HepG2 (cell line): ENCODE results near the gene PLRG1. TPM values are rescaled to one million over a fixed set of nuclear protein-coding genes. Genes with fewer than 3 reads are reported as not detected.

Experiments used
- HOXA3 ChIP-seq: sonication (generic); formaldehyde crosslinking; IDR thresholded peaks from 2 replicates; pipeline ENCODE4 v1.5.0; 2020; ENCODE audit warnings: missing genetic modification reagents
- JDP2 ChIP-seq: sonication (generic); formaldehyde crosslinking; IDR thresholded peaks from 2 replicates; pipeline ENCODE4 v1.8.1; 2022; ENCODE audit warnings: missing genetic modification reagents, borderline replicate concordance
- NFATC3 ChIP-seq: sonication (generic); formaldehyde crosslinking; IDR thresholded peaks from 2 replicates; pipeline ENCODE4 v1.5.1; 2020; ENCODE audit warnings: mild to moderate bottlenecking, missing genetic modification reagents
- NFE2L2 ChIP-seq: fragments of 150-350 bp; IDR thresholded peaks from 2 replicates; pipeline ENCODE4 v1.6.1; 2014; ENCODE audit warnings: low read length
- ZFAT ChIP-seq: sonication (generic); formaldehyde crosslinking; conservative IDR thresholded peaks from 2 replicates; pipeline ENCODE4 v1.8.1; 2023; ENCODE audit warnings: missing genetic modification reagents, inconsistent platforms
- ZMYM2 ChIP-seq: sonication (generic); formaldehyde crosslinking; IDR thresholded peaks from 2 replicates; pipeline ENCODE4 v1.8.0; 2022; ENCODE audit warnings: mild to moderate bottlenecking, missing genetic modification reagents
- ZNF30 ChIP-seq: sonication (generic); formaldehyde crosslinking; IDR thresholded peaks from 2 replicates; pipeline ENCODE4 v1.5.0; 2020; ENCODE audit warnings: mild to moderate bottlenecking, missing genetic modification reagents
- ZNF746 ChIP-seq: sonication (generic); formaldehyde crosslinking; IDR thresholded peaks from 2 replicates; pipeline ENCODE4 v1.8.0; 2022; ENCODE audit warnings: mild to moderate bottlenecking, missing genetic modification reagents
- polyA plus RNA-seq, 8 experiments: library from polyadenylated mRNA; depleted of rRNA in 3 of 8; stranded (reverse) in 7 of 8; unstranded in 1 of 8; fragments of >200 nt; fragmentation: Illumina TruSeq in 4 of 8; extraction: Trizol in 4 of 8; gene quantifications; 2 replicates each; pipeline versions ENCODE4 v1.2.1 to v1.2.3, GENCODE V29; 2011 to 2016; ENCODE audit warnings: low read depth in 4 of 8, missing spikeins in 1 of 8, mixed read lengths in 1 of 8; ENCODE audit not compliant: insufficient read depth in 1 of 8
- total RNA-seq, 5 experiments: library from RNA; depleted of rRNA; stranded (reverse); fragments of >200 nt; fragmentation: Illumina TruSeq; extraction: Trizol; gene quantifications; 2 replicates each; pipeline ENCODE4 v1.2.3, GENCODE V29; 2016; ENCODE audit warnings: low read depth in 1 of 5
- TF ChIP-seq, protein P1 (sequence below): sonication (generic); formaldehyde crosslinking; IDR thresholded peaks from 2 replicates; pipeline ENCODE4 v1.8.1; 2022; ENCODE audit warnings: low read depth, mild to moderate bottlenecking, missing genetic modification reagents
- TF ChIP-seq, protein P2 (sequence below): sonication (generic); formaldehyde crosslinking; IDR thresholded peaks from 2 replicates; pipeline ENCODE4 v1.9.0; 2021; ENCODE audit warnings: mild to moderate bottlenecking, missing genetic modification reagents

Gene PLRG1
- total and polyA plus RNA-seq, 2 of the 13 experiments (the other 11 are each of a cell fraction or from before 2014, with no cell fraction given): 77.3 to 110 TPM

- TF ChIP-seq, protein P1, sequence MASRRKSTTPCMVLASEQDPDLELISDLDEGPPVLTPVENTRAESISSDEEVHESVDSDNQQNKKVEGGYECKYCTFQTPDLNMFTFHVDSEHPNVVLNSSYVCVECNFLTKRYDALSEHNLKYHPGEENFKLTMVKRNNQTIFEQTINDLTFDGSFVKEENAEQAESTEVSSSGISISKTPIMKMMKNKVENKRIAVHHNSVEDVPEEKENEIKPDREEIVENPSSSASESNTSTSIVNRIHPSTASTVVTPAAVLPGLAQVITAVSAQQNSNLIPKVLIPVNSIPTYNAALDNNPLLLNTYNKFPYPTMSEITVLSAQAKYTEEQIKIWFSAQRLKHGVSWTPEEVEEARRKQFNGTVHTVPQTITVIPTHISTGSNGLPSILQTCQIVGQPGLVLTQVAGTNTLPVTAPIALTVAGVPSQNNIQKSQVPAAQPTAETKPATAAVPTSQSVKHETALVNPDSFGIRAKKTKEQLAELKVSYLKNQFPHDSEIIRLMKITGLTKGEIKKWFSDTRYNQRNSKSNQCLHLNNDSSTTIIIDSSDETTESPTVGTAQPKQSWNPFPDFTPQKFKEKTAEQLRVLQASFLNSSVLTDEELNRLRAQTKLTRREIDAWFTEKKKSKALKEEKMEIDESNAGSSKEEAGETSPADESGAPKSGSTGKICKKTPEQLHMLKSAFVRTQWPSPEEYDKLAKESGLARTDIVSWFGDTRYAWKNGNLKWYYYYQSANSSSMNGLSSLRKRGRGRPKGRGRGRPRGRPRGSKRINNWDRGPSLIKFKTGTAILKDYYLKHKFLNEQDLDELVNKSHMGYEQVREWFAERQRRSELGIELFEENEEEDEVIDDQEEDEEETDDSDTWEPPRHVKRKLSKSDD (CRISPR knock-in tag): no peak
- TF ChIP-seq JDP2 (CRISPR knock-in tag) (no peak), NFE2L2 (no peak), ZFAT (no peak), ZNF30 (CRISPR knock-in tag) (no peak), NFATC3 (CRISPR knock-in tag) (no peak), HOXA3 (no peak; the same call in 1 of the 2 replicates), ZMYM2 (CRISPR knock-in tag) (no peak), ZNF746 (CRISPR knock-in tag) (no peak)
- TF ChIP-seq, protein P2, sequence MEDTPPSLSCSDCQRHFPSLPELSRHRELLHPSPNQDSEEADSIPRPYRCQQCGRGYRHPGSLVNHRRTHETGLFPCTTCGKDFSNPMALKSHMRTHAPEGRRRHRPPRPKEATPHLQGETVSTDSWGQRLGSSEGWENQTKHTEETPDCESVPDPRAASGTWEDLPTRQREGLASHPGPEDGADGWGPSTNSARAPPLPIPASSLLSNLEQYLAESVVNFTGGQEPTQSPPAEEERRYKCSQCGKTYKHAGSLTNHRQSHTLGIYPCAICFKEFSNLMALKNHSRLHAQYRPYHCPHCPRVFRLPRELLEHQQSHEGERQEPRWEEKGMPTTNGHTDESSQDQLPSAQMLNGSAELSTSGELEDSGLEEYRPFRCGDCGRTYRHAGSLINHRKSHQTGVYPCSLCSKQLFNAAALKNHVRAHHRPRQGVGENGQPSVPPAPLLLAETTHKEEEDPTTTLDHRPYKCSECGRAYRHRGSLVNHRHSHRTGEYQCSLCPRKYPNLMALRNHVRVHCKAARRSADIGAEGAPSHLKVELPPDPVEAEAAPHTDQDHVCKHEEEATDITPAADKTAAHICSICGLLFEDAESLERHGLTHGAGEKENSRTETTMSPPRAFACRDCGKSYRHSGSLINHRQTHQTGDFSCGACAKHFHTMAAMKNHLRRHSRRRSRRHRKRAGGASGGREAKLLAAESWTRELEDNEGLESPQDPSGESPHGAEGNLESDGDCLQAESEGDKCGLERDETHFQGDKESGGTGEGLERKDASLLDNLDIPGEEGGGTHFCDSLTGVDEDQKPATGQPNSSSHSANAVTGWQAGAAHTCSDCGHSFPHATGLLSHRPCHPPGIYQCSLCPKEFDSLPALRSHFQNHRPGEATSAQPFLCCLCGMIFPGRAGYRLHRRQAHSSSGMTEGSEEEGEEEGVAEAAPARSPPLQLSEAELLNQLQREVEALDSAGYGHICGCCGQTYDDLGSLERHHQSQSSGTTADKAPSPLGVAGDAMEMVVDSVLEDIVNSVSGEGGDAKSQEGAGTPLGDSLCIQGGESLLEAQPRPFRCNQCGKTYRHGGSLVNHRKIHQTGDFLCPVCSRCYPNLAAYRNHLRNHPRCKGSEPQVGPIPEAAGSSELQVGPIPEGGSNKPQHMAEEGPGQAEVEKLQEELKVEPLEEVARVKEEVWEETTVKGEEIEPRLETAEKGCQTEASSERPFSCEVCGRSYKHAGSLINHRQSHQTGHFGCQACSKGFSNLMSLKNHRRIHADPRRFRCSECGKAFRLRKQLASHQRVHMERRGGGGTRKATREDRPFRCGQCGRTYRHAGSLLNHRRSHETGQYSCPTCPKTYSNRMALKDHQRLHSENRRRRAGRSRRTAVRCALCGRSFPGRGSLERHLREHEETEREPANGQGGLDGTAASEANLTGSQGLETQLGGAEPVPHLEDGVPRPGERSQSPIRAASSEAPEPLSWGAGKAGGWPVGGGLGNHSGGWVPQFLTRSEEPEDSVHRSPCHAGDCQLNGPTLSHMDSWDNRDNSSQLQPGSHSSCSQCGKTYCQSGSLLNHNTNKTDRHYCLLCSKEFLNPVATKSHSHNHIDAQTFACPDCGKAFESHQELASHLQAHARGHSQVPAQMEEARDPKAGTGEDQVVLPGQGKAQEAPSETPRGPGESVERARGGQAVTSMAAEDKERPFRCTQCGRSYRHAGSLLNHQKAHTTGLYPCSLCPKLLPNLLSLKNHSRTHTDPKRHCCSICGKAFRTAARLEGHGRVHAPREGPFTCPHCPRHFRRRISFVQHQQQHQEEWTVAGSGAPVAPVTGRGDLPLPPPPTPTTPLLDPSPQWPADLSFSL (CRISPR knock-in tag): no peak
- TF ChIP-seq, all 625 proteins: peak for 0
Measured at GRCh38 chr4:154490234-154490582, 60.0 kb downstream of the PLRG1 start (continued).
